HG03565 (cell line): ENCODE data around the gene TEF.
"Not testable (repeated sequence)": the region's sequence is repeated elsewhere in the genome, so short reads cannot be mapped to it uniquely, and the experiment has no call there.

Source experiments
- ATAC-seq: cut with Tn5 transposase; IDR thresholded peaks from one replicate; pipeline ENCODE4 v1.9.1; 2021; ENCODE audit warnings: mild to moderate bottlenecking, moderate library complexity; ENCODE audit not compliant: unreplicated experiment

TEF gene

DNA sequence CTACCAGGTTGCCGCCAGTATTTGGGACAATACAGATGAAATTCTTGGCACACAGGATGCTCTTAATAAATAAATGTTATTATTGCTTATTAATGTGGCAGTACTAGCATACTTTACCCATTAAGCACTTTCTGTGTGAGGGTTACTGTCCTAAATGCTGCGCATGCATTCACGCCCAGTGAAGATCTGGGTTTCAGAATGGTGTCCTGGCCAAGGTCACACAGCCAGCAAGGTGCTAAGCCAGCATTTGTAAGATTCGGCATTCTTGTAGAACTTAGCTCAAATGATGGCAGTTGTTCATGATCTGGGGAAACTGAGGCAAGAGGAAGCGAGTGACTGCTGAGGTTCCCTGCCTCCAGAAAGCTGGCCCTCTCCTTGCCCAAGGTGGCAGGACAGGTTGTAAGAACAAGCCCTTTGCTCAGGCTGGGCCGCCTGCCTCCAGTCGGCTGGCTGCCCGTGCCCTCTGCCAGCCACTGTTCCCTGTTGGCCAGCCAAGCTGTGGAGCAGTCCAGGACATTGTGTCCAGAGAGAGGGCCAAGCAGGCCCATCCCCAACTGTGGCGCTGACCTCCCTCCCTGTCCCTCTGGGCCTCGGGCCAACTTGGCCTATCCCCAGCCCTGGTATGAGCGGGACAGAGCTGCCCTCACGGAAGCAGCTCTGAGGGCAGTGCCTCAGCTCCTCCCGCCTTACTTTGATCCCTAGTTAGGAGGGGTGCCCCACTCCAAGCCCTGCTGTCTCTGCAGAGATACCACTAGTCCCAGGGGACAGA lies 36.1 kb downstream of the TEF start:
- no peak for ATAC-seq

DNA sequence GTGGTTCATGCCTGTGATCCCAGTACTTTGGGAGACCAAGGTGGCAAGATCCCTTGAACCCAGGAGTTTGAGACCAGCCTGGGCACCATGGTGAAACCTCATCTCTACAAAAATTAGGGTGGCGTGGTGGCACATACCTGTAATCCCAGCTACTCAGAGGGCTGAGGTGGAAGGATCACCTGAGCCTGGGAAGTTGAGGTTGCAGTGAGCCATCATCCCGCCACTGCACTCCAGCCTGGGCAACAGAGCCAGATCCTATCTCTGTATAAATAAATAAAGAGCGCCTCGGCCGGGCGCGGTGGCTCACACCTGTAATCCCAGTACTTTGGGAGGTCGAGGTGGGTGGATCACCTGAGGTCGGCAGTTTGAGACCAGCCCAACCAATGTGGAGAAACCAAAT lies 37.0 kb downstream of the TEF start:
- ATAC-seq: no peak

DNA sequence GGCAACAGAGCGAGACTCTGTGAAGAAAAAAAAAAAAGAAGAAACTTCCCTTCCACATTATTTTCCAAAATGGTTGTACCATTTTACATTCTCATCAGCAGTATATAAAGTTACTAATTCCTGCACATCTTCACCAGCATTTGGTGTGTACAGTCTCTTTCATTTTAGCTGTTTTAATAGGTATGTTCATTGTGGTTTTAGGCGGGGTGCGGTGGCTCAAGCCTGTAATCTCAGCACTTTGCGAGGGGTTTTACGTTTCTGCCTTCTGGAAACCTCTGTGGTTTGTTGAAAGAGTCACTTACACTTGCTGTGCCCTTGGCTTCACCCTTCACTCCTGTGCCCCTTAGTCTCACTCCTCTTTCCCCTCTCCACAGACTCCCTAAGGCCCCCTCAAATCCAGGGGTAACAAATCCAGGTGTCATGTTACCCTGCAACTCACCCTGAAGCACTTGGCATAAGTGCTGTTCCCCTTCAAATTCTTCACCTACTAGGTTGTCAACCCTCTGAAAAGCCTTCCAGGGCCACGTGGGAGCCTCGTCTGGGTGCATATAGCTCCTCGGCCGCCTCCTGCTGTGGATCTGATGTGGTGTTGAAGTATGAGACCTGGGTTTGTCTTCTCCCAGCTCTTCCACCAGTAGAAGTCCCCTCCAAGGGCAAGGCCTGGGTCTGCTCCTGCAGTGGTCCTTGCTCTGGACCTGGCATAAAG lies 44.1 kb downstream of the TEF start:
- no peak for ATAC-seq

DNA sequence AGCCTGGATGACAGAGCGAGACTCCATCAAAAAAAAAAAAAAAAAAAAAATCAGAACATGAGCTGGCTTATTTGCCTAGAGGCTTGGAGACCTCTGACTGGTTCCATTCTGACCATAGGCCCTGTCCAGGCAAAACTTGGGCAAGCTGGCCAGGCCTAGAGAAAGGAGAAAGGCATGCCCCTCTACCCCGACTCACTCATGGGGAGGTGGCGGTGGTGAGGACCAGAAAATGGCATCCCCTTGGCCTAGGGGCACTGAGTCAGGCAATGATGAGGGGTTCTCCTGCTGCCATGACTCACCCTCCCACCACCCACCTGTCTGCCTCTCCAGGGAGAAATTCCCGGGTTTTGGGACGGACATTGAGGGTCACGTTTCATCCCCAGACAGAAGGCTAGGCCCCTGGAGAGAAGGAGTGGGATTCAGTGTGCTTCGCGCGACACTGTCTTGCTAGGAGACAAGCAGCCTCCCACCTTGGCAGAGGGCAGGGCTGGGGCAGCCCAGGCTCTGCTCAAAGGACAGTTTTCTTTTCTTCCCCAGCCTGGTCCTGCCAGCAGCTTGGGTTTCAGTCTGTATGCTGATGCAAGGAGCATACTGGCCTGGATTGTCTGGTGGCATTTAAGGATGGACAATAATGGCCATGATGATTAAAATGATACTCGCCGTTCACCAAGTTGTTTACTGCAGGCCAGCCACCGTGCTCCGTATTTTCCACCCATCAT lies 47.6 kb downstream of the TEF start:
- ATAC-seq: no peak

DNA sequence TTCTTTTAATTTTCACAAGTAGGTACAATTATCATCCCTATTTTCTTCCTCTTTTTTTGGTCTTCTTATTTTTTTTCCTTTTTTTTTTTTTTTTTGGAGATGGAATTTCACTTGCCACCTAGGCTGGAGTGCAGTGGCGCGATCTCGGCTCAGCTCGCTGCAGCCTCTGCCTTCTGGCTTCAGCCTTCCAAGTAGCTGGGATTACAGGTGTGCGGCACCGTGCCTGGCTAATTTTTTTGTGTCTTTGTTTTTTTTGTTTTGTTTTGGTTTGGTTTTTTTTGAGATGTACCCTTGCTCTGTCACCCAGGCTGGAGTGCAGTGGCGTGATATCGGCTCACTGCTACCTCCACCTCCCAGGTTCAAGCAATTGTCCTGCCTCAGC lies 48.2 kb downstream of the TEF start:
- ATAC-seq: no peak

DNA sequence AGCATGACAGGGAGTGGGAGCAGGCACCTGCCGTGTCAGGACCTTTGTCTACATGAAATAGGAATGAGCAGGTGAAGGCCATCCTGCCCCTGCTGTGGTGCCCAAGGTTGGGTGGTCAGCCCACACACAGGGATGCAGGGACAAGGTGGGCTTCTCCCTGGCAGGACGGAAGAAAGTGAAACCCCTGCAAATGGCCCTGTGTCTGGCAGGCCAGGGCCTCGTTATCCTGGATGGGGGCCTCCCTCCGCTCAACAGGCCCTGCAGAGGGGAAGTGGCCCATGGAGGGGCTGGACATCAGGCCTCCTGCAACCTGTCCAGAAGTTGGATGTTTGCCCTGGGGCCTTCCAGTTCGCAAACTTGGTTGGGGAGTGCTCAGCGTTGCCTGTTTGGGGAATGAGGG lies 49.9 kb downstream of the TEF start:
- ATAC-seq: no peak

DNA sequence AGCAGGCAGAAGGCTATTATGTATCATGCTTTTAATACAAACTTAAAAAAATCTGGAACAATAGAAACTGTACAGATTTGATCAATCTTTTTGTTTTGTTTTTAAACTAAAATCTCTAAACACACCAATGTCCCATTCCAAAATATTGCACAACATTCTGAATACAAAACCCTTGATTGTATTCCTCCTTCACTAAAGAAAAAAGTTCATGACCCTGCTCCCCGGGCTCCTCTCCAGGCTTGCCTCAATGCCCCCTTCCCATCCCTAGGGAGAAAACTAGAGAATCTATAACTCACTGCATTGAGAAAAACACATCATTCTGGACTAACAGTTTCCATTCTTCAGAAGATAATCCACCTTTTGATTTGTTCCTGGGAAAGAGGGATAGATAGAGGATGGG lies 51.7 kb downstream of the TEF start:
- ATAC-seq: not testable (repeated sequence)

DNA sequence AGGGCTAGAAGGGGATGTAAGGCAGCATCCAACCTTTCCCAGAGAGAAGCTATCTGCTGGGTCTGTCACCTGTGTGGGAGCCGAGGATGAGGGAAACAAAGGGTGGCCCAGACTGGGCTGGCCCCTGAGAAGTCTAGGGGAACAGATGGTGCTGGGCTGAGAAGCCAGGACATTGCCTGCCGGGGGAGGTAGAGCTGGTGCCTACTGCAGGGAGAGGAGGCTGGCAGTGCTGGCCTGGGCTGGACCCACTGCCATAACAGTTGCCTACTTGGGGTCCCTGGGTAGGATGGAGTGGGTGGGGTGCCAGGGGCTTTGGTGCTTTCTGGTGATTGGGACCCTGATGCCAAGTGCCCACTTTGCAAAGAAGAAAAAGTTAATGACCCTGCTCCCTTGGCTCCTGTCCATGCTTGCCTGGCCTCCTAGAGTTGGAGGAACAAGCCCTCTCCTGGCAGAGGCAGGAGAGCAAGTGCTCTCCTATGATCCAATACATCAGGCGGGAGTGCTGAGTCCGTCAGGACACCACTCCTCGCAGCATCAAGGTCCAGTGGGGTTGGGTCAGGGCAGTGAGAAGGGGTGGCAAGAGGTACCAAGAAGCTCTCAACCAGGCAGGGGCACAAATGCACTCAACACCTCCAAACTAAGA lies 52.7 kb downstream of the TEF start:
- ATAC-seq: not testable (repeated sequence)

DNA sequence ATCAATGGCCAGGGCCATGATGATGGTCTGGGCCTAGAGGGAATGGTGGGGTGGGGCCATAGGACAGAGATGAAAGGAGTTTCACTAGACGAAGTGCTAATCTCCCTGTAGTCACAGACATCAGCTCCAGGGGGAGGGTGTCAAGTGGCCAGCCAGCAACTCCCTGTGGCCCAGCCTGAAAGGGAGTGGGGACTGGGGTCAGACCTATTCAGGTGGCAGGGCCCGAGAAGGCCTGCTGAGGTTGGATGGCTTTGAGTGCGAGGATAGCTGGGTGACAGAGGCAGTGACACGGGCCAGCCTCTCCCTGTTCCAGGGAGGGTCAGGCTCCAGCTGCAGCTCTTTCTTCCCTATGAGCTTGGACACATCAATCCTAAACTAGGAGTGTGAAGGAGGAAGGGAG lies 53.8 kb downstream of the TEF start:
- ATAC-seq: no peak

DNA sequence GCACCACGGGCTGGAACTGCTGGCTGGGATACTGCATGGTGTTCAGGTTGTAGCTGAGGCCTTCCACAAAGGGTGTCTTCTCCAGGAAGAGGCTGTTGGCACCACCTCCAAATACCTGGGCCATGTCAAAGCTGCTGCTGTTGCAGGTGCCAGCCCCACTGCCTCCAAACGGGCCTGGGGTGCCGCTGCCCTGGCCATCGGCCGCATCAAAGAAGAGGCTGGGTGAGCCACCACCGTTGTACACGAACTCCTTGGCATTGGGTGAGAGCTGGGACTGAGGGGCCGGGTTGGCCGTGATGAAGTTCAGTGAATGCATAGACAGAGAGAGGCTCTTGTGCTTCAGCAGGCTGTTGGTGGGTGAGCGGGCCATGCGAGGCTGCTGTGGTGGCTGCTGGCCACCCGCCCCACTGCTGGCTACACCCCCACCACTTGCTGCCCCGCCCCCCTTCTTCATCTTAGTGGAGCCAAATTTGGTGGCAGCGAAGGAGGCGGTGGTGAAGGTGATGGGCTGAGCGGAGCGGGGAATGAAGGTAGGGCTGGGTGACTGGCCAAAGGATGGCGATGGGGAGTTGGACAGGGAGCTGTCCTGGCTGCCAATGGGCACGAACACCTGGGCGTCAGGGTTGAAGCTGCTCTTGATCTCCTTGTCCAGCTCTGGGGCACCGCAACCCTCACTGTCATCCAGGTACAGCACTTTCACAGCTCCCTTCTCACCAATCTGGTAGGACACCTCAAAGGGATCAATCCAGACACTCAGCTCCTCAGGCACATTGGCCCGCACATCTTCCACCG lies 54.8 kb downstream of the TEF start:
- ATAC-seq: no peak

DNA sequence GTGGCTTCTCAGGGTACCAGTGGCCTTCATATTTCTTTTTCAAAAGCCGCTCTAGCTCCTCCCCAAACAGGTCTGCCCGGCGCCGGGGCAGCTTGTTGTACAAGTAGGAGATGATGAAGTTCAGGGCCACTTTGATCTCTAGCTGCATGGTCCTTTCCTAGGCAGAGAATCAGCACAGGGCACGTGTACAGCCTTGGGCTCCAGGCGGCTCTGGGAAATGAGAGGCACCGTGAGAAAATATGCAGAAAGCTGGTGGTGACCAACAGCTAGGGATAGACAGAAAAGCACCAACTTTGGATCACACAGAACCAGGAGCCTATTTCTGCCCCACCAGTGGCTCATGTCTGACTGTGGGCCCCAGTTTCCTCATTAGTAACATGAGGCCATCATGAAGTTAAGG lies 55.5 kb downstream of the TEF start:
- no peak for ATAC-seq

DNA sequence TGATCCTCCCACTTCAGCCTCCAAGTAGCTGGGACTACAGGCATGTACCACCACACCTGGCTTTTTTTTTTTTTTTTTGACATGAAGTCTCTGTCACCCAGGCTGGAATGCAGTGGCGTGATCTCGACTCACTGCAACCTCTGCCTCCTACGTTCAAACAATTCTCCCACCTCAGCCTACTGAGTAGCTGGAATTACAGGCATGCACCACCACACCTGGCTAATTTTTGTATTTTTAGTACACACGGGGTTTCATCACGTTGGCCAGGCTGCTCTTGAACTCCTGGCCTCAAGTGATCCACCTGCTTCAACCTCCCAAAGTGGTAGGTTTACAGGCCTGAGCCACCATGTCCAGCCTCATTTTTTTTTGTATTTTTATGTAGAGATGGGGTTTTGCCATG lies 58.8 kb downstream of the TEF start:
- ATAC-seq: not testable (repeated sequence)

DNA sequence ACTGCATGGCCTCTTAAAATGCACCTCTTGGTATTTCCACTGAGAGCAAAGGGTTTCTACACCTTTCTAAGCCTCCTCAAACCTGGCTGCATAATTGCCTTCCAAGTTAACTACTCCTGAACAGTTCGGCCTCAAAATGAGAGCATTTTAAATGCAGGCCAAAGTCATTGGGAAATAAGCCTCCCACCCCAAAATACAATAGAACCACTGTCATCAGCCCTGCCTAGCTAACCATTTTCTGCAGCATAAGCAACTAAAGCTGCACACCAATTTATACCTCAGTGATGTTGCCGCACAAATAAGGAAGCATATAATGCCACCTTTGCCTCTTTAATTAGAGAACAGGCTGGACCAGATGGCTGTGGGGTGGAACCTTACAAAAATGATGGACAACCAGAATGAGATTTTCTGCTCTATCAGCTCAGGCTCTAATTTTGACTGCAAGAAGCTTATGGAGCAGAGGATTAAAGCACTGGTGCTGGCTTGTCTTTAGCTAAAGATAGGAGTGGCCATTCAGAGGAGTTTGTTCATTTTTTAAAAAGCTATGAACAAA lies 60.6 kb downstream of the TEF start:
- no peak for ATAC-seq

DNA sequence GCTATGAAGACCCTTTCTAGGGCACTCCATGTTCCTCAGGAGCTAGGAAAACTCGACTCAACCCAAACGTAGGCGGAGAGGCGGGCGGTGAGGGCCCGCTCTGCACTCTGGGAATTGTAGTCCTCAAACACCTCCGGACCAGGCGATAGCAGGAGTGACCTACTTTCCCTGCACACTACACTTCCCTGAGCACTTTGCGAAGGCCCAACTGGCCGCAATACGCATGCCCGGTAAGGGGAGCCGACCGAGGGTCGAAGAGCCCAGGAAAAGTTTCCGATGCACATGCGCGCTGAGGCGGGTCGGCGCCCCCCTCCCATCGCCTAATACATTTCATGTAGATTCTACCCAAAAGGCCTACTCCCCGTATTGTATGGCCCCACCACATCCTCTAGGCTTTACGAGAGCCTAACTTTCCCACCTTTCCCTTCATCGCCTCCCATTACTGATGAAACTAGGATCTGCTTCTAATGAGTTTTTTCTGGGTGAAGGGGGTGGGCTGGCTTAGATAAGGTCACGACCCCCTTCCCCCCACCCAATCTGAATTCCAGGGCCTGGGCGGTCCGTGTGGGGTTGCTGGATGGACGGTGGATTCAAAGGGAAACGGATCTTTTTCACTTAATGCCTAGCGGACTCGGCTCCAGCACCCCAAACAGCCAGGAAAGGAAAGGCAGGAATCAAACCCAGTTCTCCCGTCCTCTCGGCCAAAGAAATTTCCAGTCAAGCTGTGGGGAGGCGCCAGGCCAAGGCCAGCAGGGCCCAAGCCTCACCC lies 62.8 kb downstream of the TEF start:
- peak; percentile 40 for ATAC-seq

DNA sequence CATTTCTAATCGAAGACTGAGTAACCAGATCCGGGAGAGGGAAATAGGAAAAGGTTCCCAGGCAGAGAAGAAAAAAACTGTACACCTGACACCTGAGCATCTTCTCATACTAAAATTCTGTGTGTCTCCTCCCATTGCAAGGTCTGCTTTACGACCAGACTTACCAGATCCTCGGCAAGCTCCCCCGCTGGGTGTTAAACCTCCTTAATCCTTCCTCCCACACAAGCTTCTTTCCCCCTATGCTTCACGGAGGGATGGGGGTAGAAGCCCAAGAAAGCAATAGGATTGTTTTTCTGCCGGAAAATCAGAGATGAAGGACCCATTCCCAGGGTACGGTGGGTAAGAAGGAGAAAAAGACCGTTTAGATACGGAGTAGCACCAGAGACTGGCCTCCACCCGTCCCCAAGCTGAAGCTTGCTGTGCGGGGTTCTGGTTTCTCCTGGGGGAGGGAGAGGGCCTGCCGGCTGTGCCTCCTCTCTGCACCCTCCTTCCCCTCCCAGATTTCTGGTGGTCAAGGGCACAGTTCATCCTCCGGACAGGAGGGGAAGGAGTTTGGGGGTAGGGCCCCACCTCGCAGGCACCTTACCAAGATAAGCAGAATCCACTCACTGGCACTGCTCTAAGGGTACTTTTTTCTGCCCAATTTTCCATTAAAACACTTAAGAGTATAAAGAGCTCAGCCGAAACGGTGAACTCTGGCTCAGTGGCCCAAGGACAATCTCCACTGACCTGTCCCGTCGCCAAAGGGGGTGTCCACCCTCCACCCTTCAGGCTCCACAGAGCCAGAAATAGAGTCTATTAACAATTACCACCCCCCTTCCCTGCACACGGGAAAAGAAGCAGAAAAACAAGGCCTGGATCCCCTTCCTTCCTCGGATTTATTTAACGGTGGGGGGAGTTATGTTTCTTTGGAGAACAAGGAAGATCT lies 63.7 kb downstream of the TEF start:
- no peak for ATAC-seq

DNA sequence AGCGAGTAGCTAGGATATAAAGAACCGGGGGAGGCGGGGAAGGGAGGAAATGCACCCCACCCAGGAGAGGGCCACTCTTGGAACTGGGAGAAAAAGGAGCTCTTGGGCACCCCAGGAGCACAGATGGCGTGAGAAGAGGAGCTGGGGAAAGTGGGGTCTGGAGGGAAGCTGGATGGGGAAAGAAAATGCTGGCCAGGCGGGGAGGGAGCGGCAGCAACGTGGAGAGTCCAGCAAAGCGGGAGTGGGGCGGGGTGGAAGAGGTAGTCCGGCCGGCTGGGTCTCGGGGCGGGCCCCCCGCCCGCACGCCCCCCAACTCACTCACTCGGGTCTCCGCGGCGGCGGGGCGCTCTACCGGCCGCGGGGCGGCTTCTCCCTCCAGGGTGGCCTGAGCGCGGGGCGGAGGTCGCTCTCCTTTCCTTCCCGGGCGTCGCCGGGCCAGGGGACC lies 64.3 kb downstream of the TEF start:
- no peak for ATAC-seq

DNA sequence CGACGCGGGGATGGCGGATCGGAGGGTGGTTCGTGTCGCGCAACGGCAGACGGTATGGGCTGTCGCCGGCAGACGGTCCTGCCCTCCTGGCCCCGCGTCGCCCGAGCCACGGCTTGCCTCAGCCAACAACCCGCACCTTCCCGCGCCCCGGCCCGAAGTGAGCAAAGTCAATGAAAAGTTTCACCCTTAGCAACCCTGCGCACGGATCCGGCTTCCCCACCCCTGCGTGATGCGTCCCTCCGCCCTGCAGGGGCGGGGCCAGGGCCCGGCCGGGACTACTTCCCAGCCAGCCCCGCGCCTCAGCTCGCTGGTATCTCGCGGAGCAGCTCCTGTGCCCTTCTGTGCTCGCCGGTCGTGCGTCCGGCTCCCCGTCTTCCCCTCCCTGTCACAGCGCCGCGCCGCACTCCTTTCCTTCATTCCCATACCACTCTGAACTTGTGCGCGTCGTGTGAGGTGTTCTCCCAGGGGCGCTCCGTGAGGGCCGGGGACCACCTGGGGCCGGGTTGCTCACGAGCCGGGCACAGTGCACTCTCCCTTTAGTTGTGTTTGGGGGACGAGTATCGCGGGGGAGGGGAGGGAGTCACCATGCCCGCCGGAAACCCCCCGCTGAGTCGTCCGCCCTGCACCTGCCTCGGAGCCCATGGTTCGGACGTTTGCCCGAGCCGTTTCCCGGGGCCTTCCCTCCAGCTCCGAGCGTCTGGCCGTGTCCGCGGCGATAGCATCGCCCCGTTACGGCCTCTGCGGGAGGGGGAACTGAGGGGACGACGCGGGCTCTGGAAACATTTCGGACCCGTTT lies 65.1 kb downstream of the TEF start, which contains the start of gene TOB2:
Gene TOB2 (minus strand): TSS at position 163 of the 796 bp plus-strand sequence. CDS start 9,456 bp downstream, outside the sequence.
- ATAC-seq: peak; percentile 26
